ENCODE results near the gene SF1.

GRCh38 chr11:64788321-64789215 is 10.2 kb upstream of the SF1 start:
- TF ChIP-seq, protein P1, sequence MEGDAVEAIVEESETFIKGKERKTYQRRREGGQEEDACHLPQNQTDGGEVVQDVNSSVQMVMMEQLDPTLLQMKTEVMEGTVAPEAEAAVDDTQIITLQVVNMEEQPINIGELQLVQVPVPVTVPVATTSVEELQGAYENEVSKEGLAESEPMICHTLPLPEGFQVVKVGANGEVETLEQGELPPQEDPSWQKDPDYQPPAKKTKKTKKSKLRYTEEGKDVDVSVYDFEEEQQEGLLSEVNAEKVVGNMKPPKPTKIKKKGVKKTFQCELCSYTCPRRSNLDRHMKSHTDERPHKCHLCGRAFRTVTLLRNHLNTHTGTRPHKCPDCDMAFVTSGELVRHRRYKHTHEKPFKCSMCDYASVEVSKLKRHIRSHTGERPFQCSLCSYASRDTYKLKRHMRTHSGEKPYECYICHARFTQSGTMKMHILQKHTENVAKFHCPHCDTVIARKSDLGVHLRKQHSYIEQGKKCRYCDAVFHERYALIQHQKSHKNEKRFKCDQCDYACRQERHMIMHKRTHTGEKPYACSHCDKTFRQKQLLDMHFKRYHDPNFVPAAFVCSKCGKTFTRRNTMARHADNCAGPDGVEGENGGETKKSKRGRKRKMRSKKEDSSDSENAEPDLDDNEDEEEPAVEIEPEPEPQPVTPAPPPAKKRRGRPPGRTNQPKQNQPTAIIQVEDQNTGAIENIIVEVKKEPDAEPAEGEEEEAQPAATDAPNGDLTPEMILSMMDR (IDR thresholded peaks at IDR 0.05; ENCODE audit: low read depth, low read length), result no peak
- no peak for TF ChIP-seq POLR2A (IDR thresholded peaks at IDR 0.05; ENCODE audit: extremely low read depth, insufficient read length)
